Activated CD8-positive, alpha-beta memory T cell treated with anti-CD3 and anti-CD28 coated beads, Interleukin-2, amount 50 U/mL, for 1 hour (primary cell): Measurements from ENCODE around the gene C14orf180.

Experiments
- DNase-seq: peaks from one replicate; pipeline ENCODE4 v3.0.0-alpha.2; 2020; ENCODE audit errors: extremely low read depth

C14orf180 gene

DNA sequence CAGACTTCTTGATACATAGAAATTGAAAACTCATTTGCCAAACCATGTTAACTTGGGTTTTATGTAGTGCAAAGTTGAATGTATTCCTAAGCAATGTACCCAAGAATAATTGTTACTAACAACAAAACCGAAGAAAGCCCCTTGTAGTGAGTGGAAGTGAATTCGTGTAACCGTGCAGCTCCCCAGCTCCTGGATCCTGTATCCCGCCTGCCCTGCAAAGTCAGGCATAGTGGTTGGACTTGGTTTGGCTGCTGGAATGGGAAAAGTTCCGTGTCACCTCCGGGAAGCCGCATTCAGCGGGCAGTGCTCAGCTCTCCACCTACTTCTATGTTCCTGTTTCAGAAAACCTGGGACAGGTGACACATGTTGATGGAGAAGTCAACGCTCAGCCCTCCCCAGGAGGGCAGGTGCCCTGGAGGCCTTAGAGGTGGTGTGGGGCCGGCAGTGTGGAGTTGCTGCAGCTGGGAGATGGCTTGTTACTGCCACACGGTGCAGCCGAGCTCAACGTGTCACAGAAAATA lies 29.2 kb upstream of the C14orf180 start:
- DNase-seq: no peak

DNA sequence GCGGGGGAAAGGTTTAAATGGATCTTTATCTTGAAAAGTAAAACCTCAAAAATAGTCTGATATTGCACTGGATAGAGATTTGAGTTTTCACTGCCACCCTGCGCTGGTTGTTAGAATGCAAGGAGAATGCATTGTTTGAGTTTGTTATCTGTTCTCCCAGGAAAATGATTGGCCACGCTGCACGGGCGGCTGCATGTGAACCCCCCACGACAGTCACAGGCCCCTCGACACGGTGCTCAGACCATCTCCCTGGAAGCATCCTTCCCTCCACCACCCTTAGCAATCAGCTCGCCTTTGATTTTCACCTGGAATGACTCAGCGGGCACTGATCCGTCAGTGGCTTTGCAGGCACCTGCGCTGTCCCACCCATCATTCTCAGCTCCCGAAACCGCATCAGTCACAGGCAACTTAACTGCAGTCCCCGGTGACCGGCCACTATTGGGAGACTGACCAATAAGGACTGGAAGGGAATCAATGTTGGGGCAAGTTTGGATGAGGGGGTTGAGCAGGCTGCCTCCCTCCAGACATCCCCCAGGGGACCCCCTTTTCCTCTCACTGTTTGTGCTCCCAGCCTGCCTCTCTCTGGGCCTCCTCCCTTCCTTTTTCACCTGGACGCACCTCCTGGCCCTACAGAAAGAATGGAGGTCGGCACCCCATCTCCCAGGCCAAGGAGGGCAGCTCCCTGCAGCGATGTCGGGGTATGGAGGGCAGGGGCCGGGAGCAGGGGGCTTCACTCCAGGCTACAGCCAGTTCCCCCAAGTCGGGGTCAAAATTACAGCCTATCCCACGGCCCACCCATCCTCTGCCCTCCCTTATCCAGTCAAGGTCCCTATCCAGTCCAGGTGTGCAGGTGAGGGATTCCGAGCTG lies 28.5 kb upstream of the C14orf180 start:
- no peak for DNase-seq

DNA sequence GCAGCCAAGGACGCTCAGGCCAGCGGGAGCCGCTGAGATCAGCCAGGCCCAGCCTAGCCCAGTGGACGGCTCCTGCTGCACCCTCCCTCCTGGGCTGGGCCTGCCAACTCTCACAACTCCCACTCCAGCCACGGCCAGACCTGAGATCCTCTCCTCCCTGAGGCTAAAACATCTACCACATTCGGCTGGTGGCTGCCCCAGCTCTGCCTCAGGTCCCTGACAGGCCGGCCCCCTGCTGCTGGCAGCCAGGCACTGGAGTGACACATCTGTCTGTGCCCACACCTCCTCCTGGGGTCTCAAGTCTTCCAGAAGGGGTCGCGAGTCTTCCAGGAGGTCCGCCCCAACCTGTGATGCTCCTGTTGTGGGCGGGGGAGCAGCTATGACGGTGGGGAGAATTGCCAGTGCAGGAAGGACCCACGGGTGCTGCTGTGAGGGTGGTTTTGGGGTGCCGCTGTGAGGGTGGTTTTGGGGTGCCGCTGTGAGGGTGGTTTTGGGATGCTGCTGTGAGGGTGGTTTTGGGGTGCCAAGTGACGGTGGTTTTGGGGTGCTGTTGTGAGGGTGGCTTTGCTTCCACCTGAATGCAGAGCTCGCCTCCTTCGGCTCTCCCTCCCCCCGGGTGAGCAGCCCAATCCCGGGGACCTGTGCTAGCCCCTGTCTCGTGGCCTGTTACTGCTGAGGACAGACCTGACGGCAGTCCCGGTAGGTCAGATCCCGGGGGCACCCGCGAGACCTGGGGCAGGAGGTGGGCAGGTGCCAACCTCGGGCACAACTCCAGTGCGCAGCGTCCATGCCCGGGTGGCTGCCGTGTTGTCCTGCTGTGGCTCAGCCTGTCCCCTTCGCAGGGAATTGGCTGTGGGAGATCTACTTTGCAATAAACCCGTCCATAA lies 27.5 kb upstream of the C14orf180 start:
- no peak for DNase-seq

DNA sequence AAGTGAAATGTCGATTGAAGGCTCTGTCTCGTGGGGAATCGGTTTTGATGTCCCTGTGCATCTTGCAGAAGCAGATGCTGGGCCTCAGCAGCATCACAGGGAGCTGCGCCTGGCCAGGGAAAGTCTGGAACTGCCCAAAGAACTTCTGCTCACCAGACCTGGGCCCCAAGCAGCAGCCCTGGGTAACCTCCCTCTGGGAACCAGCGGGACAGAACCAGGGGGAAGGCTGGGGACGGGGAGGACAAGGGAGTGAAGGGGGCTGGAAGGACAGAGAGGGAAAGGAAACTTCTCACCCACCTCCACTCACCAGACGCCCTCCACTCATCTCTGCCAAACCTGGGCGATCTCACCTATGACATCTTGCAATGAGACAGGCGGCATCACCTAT lies 26.8 kb upstream of the C14orf180 start:
- DNase-seq: no peak

DNA sequence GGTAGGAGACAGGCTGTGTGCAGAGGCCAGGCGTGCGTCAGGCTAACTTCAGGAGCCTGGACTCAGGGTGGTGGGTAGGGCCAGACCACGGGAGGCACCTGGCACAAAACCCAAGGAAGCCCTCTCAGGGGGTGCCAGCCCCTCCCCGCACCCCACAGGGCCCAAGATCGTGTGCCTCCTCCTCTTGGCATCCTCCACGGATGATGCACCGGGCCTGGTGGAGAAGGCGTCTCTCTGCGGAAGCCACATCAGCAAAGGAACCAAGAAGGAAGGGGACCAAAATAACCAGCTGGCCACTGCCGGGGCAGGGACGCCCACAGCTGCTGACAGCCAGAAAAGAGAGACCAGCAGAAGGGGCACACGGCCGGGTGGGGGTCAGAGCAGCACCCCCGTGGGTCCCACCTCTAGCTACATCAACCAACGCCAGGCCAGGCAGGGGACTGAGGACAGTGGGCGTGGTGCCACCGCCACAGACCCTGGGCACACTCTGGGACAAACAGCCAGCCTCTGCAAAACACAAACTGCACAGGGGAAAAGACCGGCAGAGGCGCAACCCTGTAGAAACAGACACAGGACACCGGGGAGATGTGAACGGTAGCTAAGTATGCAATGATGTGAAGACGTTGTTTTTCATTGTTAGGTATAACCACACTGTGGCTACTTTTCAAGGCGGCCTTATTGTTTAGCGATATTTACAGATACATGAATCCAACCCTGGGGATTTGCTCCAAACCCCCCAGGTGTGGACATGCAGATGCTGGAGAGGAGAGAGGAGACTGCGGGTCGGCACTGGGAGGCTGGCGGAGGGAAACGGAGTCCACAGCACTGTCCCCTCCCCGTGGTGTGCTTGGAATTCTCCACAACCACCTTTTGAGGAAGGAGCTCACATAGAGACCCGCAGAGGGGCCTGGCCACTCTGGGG lies 26.1 kb upstream of the C14orf180 start:
- no peak for DNase-seq

DNA sequence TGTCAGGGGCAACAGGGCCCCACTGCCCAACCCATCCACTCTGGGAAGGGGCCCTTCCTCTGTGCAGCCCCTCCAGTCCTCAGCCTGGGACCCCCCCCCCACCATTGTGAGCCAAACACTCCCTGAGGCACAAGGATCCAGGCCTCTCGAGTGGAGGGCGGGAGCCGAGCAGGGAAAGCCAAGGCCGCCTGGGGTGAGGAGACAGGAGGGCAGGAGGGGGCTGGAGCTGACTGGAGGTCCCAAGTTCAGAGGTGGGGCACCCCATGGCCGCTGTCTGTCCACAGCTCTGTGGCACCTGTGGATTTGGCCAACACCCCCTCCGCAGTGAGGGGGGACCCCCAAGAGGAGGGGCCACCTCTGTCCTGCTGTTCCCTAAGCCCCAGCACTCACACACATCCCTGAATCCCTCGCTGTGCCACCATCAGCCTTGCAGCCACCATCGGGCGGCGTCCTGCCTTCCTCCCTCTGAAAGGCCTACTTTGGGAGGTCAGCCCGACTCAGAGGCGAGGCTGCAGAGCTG lies 25.4 kb upstream of the C14orf180 start:
- DNase-seq: no peak

DNA sequence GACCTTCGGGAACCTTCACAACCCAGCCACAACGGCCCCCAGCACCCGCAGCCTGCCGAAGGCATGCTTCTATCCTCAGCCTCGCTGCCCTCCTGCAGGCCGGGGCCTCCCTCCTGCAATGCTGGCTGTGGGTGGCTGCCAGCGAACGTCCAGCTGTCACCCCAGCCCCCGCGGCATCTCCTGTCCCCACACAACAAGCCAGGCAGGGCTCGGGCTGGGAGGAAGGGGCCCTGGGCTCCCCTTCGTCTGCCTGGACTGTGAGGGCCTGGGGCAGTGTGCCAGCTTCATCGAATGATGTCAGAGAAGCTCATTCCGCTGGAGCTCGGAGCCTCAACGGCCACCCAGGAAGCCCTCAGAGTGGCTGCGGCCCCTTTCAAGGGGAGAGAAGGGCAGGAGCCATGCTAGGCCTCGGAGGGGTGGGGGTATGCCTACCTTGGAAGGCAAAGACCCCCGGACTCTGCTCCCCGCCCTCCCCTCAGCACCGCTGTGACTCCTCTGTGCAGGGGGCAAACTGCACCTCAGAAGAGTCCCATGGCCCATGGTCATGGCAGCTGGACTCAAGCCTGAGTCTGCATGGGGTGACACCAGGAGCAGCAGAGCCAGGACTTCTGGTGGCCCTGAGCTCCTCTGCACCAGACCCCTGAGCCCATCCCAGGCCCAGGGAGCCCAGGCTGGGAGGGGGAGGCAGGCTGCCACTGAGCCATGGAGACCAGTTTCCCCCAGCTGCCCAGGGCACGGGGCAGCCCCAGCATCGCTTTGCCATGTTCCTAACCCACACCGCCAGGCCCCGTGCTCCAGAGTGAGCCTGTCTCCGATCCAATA lies 24.7 kb upstream of the C14orf180 start:
- DNase-seq: no peak

DNA sequence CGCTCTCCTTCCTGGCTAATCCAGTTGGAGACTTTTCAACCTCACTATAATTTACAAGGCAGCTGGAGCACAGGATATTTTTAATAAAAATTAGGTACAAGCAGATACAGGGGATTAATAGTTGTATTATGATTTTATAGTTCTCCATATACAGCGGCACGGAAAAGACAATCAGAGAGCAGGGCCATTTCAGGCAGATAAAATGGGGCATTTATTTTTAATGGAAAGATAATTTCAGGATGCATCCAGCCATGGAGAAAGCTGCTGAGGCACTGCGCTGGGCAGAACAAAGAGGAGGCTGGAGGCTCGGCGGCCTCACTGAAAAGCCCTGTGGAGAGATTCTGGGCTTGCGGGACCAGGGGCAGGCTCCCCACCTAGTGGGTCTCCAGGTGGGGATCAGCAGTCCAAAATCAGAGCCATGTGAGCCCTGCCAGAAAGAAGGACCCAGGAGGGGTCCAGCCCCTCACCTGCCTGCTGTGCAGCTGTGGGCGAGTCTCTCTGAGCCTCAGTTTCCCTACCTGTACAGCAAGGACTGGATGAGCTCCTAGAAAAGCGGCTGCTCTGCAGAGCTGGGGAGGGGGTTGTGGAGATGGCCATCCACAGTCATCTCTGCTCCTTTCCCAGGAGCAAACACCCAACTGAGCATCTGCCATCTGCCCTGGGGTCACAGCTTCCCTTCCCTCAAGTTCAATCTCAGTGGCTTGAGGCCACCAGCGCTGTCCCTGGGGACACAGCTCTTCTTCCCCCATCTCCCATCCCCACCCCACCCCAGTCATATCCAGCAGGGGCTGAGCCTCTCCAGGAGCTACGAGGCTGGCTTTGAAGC lies 23.9 kb upstream of the C14orf180 start:
- DNase-seq: no peak

DNA sequence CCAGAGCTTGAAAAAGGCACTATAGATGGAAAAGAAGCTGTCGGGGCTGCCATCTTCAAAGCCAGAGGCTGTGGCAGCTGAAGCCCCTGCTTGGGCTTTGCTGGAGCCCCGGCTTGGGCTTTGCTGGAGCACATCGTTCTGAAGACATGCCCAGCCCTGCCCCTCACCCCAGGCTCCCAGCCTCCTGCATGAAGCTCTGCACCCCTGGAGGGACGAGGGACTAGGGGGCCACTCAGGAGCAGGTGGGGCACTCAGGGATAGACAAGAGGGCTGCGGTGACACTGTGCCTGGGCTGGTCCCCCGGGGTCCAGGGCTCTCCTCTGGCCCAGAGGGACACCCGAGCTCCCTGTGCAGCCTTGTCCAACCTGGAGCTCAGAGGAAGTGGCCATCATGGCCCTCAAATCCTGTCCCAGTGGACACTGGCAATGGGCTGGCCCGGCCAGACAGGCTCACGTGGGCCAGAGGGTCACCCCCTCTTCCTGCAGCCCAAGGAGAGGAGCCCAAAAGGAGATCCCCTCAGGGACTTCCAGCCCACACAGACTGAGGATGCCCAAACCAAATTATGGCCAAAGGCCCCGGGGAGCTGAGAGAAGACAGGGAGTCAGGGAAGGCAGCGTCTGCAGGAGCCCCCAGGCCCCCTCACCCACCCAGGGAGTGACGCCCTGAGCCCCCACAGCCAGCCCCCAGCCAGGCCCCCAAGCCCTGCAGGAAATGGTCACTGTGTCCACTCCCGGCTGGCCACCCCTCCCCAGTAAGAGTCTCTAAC lies 23.1 kb upstream of the C14orf180 start:
- DNase-seq: no peak

DNA sequence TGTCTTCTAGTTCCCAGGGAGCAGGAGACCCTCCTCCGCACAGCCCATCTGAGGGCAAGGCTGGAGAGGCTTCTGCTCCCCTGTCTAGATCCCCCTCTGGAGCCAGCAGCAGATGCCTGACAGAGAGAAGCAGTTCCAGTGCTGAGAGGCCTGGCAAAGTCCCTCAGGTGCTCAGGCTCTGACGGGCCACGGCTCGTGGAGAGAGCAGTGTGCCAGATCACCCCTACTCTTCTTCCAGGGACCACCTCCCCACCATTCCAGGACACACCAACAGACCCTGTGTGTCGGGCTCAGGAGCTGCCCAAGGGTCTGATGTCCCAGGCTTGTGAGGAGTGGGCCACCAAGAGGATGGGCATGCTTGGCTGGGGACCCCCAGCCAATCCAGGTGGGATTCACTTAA lies 22.5 kb upstream of the C14orf180 start:
- no peak for DNase-seq

DNA sequence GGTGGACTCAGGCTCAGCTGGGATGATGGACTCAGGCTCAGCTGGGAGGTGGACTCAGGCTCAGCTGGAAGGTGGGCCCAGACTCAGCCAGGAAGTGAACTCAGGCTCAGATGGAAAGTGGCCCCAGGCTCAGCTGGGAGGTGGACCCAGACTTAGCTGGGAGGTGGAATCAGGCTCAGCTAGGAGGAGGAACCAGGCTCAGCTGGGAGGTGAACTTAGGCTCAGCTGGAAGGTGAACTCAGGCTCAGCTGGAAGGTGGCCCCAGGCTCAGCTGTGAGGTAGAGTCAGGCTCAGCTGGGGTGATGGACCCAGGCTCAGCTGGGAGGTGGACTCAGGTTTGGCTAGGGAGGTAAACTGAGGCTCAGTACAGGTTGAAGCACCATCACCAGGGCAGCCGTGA lies 21.8 kb upstream of the C14orf180 start:
- DNase-seq: no peak

DNA sequence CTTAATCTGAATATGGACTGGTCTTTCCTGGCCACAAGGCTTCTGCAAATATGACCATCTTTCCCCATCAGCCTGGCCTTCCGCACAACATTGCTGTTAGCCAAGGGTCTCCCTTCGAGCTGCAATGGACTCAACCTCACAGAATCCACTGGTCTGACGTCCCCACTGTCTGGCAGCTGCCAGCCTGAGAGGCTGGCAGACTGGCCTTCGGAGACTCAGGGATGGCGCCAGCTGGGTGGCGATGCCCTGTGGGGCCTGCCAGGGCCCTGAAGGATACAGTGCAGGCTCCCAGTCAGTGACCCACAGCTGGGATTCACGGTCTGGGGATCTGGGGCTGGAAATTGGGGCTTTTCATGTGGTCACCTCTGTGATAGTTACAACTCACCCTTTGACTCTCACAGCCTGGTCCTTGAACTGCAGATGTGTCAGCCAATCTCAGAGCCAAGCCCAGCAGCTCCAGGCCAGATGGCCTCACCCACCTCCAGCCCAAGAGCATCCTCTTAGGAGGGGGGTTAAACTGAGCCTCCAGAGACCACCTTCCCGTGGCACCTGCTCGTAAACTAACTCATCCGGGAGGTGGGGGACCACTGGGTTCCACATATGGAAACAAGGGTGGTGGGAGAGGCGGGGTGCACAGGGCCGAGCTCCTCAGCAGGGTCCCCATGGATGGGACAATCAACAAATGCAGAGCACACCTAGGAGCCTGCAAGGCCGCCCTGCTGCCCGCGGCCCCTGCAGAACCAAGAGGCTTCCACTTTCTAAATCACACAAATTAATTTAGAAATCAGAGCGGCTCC lies 21.1 kb upstream of the C14orf180 start:
- no peak for DNase-seq

DNA sequence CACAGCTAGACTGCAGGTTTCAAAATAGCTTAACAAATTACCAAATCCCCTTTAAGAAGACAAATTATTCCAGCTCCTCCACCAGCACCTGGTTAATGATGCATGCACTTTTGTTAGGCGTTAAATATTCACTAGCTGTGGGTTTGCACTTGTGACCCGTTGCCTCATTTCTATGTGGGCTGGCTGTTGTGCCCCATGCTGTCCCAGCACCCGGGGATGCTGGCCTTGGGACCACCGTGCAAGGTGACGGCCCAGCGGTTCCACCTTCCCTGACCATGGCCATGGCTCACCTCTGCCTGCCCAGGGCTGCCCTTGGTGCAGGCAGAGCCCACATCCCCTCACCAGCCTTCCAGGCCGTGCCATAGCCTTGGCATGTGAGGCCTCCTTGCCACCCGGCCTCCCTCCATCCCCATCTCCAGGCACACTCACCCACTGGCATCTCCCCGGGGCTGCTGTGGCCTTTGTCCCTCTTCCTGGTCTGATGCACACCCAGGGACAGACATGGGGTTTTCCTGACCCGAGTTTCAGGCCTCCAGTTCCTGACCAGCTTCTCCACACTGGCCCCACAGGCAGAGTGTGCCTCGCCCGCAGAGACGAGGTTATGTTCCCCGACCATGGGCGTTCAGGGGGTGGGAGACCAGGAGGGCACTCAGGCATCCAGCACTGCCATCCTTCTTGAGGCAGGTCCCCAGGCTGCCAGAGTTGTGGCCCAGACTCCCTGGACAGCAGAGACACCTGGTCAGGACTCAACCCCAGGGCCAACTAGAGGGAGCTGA lies 20.3 kb upstream of the C14orf180 start:
- no peak for DNase-seq

DNA sequence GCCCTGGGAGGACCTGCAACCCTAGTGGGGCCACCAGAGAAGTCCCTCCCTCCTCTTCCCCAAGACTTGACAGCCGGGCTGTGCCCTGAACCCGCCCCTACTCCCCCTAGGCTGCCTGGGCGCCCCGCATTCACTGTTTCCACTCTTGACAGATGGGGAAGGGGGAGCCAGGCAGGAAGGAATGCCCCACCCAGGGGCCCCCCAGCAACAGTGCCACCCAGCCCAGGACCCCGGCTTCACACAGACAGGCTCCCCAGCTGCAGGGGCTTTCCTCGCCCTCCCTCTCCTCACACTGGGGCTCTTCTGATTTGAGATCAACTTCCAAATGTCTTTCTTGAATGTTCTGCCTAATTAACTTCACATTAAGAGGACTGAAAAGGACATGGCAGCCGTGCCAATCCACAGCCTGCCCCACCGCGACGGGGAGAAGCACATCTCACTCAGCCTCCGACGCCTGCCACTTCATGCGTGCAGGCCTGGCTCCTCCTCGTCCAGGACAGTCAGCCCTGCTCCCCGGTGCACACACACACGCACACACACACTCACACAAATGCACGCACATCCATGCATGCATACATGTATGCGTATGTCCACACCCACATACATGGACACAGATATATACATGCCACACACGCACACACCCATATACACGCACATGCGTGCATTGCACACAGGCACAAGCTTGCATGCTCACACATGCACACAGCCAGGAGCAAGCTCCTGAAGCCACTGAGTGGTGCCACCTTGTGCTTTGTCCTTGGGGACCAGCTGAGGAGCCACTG lies 19.6 kb upstream of the C14orf180 start:
- no peak for DNase-seq

DNA sequence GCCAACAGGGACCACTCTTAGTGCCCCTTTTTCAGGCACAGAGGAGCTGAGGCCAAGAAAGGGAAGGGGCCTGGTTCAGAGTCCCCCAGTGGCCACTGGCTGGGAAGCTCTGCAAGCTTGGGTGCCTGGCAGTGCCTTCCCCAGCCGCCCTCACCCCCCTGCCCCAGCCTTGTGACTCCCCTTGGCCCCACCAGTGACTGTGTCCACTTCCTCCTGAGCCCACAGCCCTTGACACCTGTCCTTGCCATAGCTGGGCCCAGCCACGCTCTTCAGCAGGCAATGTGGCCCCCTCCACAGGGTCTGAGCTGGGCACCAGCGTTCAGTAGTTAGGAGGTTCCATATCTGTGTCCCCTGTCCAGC lies 19.0 kb upstream of the C14orf180 start:
- no peak for DNase-seq

DNA sequence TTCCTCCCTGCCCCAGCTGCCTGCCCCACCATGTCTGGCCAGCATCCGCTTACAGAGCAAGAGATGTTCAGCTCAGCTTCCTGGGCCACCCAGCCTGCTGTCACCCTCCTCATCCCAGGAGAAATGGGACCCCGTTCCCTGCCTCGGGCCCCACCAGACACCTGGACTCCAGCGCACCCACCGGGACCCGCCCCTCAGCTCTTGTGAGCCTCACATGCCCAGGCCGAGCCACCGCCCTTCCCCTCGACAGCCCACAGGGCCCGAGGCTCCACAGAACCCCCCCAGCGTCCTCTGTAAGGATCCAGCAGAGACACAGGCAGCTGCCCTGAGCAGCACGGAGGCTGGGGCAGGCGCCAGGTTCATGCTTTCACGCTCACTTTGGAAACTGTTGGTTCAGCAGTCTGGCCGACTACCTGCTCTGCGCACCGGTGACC lies 18.4 kb upstream of the C14orf180 start:
- DNase-seq: no peak
